ENCODE measurements around the gene RASAL1. TPM values are rescaled to one million over a fixed set of nuclear protein-coding genes. Genes with fewer than 3 reads are reported as not detected.

Gene RASAL1
- total RNA-seq, 1 experiment from 2014 or later: 0.32 TPM

DNA sequence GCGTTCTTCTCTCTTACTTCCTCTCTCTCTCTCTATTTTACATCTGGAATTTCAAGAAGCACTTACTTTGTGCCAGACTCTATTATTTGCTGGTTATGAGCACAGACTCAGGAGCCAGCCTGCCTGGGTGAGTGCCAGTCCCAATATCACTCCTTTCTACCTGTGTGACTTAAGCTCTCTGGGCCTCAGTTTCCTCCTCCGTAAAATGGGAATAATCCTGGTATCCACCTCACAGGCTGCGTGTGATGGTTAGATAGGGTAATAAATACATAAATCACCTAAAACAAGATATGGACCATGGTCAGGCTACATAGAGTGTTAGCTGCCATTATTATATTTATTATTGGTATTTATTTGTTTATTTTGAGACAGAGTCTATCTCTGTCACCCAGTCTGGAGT, 24.3 kb downstream of the RASAL1 start:
- POLR2A ChIA-PET (ENCODE audit: low non-redundant PET): no interaction called here
- DNase-seq (ENCODE audit: low spot score): no peak
- CTCF ChIA-PET: no interaction called here
- Histone ChIP-seq H3K9me3 (ENCODE audit: low read depth, low read length, poor library complexity, severe bottlenecking) (no peaks in the 10 kb centered on the region), H3K4me1 (ENCODE audit: insufficient read depth, low read length, poor library complexity, severe bottlenecking) (no peaks in the 10 kb centered on the region), H3K4me3 (ENCODE audit: low read depth, low read length, poor library complexity, severe bottlenecking) (no peak overlapping the region), H3K27me3 (replicated peaks; ENCODE audit: insufficient read depth, low read depth, low read length, poor library complexity) (no peaks in the 10 kb centered on the region), H3K27ac (ENCODE audit: low read depth, low read length, poor library complexity, severe bottlenecking) (no peak overlapping the region), H3K36me3 (ENCODE audit: insufficient read depth, low read length, poor library complexity, severe bottlenecking) (no peaks in the 10 kb centered on the region)
- TF ChIP-seq, protein P1, sequence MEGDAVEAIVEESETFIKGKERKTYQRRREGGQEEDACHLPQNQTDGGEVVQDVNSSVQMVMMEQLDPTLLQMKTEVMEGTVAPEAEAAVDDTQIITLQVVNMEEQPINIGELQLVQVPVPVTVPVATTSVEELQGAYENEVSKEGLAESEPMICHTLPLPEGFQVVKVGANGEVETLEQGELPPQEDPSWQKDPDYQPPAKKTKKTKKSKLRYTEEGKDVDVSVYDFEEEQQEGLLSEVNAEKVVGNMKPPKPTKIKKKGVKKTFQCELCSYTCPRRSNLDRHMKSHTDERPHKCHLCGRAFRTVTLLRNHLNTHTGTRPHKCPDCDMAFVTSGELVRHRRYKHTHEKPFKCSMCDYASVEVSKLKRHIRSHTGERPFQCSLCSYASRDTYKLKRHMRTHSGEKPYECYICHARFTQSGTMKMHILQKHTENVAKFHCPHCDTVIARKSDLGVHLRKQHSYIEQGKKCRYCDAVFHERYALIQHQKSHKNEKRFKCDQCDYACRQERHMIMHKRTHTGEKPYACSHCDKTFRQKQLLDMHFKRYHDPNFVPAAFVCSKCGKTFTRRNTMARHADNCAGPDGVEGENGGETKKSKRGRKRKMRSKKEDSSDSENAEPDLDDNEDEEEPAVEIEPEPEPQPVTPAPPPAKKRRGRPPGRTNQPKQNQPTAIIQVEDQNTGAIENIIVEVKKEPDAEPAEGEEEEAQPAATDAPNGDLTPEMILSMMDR (conservative IDR thresholded peaks at IDR 0.05; ENCODE audit: low read depth, low read length): no peak
- TF ChIP-seq EZH2 (IDR thresholded peaks at IDR 0.05; ENCODE audit: borderline replicate concordance, low read depth, low read length, poor library complexity, severe bottlenecking): no peak
- intact Hi-C loops (cut with micrococcal nuclease; ENCODE audit: unreplicated experiment): no loop called here
- no TSS peak for BruUV-seq (replicated peaks)

DNA sequence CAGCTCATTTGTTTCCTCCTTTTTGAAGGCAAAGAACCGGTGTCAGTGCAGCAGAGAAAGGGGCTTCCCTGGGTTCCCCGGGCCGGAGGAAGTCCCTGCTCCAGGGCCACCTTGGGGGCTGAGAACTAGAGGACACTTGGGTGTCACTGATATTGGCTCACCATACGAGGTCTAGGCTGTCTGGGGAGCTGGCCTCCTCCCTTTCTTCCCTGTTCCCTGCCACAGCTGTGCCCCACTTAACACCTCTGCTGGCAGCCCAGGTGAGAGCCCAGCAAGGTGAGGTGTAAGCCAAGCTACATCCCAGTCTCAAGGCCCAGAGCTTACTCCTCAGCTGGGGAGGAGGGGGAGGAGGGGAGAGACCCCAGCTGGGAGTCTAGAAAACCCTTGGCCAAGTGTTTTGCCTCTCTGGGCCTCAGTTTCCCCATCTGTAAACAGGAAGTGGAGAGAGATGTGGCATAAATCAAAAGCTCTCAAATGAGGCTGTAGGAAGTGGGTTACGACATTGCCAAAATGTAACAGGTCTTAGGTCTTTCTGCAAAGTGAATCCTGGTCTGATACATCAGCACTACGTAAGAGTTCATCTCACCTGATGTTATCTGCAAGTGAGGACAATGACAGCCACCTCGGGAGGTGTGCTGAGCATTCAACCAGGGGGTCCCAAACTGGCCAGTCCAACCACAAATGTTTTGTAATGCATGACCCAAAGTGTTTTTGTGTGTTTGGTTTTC, 25.5 kb downstream of the RASAL1 start:
- intact Hi-C loops (cut with micrococcal nuclease; ENCODE audit: unreplicated experiment): no loop called here
- Histone ChIP-seq H3K36me3 (ENCODE audit: insufficient read depth, low read length, poor library complexity, severe bottlenecking) (no peaks in the 10 kb centered on the region), H3K27ac (ENCODE audit: low read depth, low read length, poor library complexity, severe bottlenecking) (no peak overlapping the region), H3K27me3 (replicated peaks; ENCODE audit: insufficient read depth, low read depth, low read length, poor library complexity) (no peaks in the 10 kb centered on the region), H3K4me1 (ENCODE audit: insufficient read depth, low read length, poor library complexity, severe bottlenecking) (no peaks in the 10 kb centered on the region), H3K4me3 (ENCODE audit: low read depth, low read length, poor library complexity, severe bottlenecking) (no peak overlapping the region), H3K9me3 (ENCODE audit: low read depth, low read length, poor library complexity, severe bottlenecking) (no peaks in the 10 kb centered on the region)
- ChIA-PET POLR2A (ENCODE audit: low non-redundant PET) (no interaction called here), CTCF (no interaction called here)
- no peak for DNase-seq (ENCODE audit: low spot score)
- no TSS peak for BruUV-seq (replicated peaks)
- TF ChIP-seq, protein P1 (conservative IDR thresholded peaks at IDR 0.05; ENCODE audit: low read depth, low read length): no peak
- no peak for TF ChIP-seq EZH2 (IDR thresholded peaks at IDR 0.05; ENCODE audit: borderline replicate concordance, low read depth, low read length, poor library complexity, severe bottlenecking)

DNA sequence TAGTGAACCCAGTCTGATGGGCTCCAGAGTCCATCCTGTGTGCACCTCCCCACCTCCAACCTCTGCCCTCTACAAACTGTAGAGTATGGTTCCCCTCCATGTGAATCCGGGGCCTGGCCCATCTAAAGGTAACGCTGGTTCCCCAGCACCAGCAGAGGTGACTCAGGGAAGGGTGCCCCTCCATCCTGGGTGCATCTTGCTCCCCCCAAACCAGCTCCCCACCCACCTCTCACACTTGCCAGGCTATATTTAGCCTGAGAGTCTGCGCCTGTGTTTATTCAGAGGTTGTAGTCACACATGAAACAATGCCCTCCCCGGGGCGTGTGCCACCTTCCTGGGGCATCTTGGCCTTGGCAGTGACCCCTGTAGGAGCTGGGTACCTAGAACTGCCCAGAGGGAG, 26.2 kb downstream of the RASAL1 start:
- no peaks in the 10 kb centered on the region for H3K4me1 ChIP-seq (ENCODE audit: insufficient read depth, low read length, poor library complexity, severe bottlenecking)
- no TSS peak for BruUV-seq (replicated peaks)
- CTCF ChIA-PET: interaction anchor here (0.7 kb wide), 1 partner anchor 46 kb away, joined by 6 read pairs; no protein-coding TSS in a partner anchor
- POLR2A ChIA-PET (ENCODE audit: low non-redundant PET): no interaction called here
- TF ChIP-seq EZH2 (IDR thresholded peaks at IDR 0.05; ENCODE audit: borderline replicate concordance, low read depth, low read length, poor library complexity, severe bottlenecking): no peak
- TF ChIP-seq, protein P1 (conservative IDR thresholded peaks at IDR 0.05; ENCODE audit: low read depth, low read length): no peak
- no peaks in the 10 kb centered on the region for H3K36me3 ChIP-seq (ENCODE audit: insufficient read depth, low read length, poor library complexity, severe bottlenecking)
- H3K9me3 ChIP-seq (ENCODE audit: low read depth, low read length, poor library complexity, severe bottlenecking): no peaks in the 10 kb centered on the region
- no peak overlapping the region for H3K27ac ChIP-seq (ENCODE audit: low read depth, low read length, poor library complexity, severe bottlenecking)
- no peak overlapping the region for H3K4me3 ChIP-seq (ENCODE audit: low read depth, low read length, poor library complexity, severe bottlenecking)
- no peaks in the 10 kb centered on the region for H3K27me3 ChIP-seq (replicated peaks; ENCODE audit: insufficient read depth, low read depth, low read length, poor library complexity)
- no peak for DNase-seq (ENCODE audit: low spot score)
- intact Hi-C loops (cut with micrococcal nuclease; ENCODE audit: unreplicated experiment): no loop called here

Data from A673 (cell line).